HG03139 (cell line): Measurements from ENCODE around the gene ANKRD27.
"Not testable (repeated sequence)": the region's sequence is repeated elsewhere in the genome, so short reads cannot be mapped to it uniquely, and the experiment has no call there.

Source experiments
- ATAC-seq: cut with Tn5 transposase; IDR thresholded peaks from one replicate; pipeline ENCODE4 v1.9.1; 2021; ENCODE audit not compliant: unreplicated experiment

ANKRD27 gene

DNA sequence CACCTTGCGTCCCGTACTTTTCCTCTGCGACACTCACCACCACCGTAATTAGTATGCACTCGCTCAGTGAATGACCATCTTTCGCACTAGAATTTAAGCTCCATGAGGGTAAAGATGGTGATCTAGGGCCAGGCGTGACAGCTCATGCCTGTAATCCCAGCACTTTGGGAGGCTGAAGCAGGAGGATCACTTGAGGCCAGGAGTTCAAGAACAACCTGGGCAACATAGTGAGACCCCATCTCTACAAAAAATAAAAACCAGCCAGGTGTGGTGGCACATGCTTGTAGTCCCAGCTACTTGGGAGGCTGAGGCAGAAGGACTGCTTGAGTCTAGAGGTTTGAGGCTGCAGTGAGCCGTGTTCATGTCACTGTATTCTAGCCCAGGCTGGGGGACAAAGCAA lies 18.6 kb downstream of the ANKRD27 start:
- ATAC-seq = not testable (repeated sequence)

GRCh38 chr19:32653599-32653915 lies 21.4 kb downstream of the ANKRD27 start:
- no peak for ATAC-seq

- no peak for ATAC-seq
These were observed 21.9 kb downstream of the ANKRD27 start for GRCh38 chr19:32652894-32653598.

GRCh38 chr19:32652331-32652730 lies 22.6 kb downstream of the ANKRD27 start:
- not testable (repeated sequence) for ATAC-seq

DNA sequence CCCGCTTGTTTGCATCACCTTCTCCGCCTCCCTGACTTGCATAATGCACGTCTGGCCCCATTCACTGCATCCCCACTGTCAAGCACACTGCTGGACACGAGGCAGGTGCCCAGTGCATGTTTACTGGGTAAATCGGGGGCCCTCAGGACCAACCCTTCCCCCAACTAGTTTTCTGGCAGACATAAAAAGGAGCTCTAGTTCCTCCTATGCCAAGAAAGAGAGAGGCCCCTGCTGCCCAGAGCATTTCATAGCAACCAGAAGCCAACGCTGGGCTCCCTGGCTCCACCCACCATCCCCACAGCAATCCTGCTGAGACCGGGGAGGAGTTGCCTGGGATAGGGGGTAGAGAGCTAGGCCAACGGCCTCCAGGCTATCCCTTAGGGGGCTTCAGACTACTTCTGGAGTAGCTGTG lies 23.2 kb downstream of the ANKRD27 start:
- ATAC-seq = no peak

- ATAC-seq = no peak
These were observed 24.3 kb downstream of the ANKRD27 start for GRCh38 chr19:32650671-32651070.

- ATAC-seq = no peak
These were observed 25.2 kb downstream of the ANKRD27 start for GRCh38 chr19:32649751-32650150.

- no peak for ATAC-seq
These were observed 27.6 kb downstream of the ANKRD27 start for GRCh38 chr19:32647361-32647760.

DNA sequence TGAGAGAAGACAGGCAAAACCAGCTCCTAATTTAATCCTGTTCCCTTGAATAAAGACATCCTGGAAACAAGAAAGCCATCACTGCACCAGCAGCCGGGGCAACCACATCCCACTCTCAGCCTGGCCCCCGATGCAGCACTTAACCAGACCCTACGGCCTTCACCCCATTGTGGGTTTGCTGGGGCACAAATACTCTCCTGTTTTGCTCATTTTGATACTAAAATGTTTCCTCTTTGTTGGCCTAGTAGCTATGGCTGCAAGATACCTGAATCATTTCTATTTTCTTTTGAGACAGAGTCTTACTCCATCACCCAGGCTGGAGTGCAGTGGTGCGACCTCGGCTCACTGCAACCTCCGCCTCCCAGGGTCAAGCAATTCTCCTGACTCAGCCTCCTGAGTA lies 28.4 kb downstream of the ANKRD27 start:
- no peak for ATAC-seq

DNA sequence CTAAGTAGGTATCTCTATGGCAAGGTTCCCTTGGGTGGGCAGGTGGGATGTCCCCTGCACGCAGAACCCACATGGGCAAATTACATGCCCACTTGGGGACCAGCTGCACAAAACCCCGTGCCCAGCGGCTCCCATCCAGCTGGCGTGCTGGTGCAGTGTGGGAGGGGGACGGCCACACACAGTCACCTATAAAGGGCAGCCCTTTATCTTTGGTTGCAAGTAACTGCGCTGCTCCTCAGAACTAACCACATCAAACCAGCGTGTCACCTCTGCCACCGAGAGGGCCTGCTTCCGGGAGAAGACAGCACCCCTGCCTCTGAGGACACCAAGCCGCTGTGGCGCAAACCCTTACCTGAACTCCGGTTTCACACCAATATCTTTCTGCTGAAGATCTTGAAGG lies 32.2 kb downstream of the ANKRD27 start:
- no peak for ATAC-seq

GRCh38 chr19:32638625-32639024 lies 36.4 kb downstream of the ANKRD27 start:
- ATAC-seq = no peak

GRCh38 chr19:32637480-32637879 lies 37.5 kb downstream of the ANKRD27 start:
- no peak for ATAC-seq

- no peak for ATAC-seq
These were observed 43.6 kb downstream of the ANKRD27 start for GRCh38 chr19:32631381-32631780.

GRCh38 chr19:32630338-32630737 lies 44.6 kb downstream of the ANKRD27 start:
- ATAC-seq = no peak

- ATAC-seq = no peak
These were observed 47.2 kb downstream of the ANKRD27 start for GRCh38 chr19:32627714-32628270.

GRCh38 chr19:32626969-32627368 lies 48.0 kb downstream of the ANKRD27 start:
- ATAC-seq = no peak

DNA sequence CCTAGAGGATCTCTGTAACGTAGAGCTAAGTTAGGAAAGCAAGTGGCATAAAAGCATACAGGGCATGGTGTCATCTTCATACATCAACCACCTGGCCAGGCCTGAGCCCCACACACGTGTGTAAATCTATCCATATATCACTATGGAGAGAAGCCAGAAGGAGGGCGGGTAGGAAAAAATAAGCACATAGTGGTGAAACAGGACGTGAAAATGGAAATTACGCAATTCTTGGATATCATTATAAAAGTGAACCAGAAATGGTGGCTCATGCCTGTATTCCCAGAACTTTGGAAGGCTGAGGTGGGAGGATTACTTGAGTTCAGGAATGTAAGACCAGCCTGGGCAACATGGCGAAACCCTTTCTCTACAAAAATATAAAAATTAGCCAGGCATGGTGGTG lies 50.6 kb downstream of the ANKRD27 start:
- no peak for ATAC-seq

DNA sequence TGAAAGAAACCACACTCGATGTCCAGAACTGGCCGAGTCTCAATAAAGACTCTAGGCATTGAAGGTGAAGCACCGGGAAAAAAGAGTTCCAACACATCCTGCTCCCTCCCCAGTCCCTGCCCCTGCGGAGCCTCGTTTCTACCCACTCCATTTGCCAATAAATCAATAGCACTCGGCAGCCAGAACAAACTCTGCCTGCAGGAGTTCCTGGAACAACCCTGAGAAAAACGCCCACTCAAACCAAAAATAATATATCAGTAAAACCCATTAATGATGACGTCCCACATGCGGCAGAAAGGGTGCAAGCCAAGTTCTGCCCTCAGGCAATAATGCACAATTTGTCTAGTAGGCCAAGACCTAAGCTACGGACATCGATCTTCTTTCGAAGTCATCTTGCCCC lies 53.0 kb downstream of the ANKRD27 start:
- no peak for ATAC-seq

DNA sequence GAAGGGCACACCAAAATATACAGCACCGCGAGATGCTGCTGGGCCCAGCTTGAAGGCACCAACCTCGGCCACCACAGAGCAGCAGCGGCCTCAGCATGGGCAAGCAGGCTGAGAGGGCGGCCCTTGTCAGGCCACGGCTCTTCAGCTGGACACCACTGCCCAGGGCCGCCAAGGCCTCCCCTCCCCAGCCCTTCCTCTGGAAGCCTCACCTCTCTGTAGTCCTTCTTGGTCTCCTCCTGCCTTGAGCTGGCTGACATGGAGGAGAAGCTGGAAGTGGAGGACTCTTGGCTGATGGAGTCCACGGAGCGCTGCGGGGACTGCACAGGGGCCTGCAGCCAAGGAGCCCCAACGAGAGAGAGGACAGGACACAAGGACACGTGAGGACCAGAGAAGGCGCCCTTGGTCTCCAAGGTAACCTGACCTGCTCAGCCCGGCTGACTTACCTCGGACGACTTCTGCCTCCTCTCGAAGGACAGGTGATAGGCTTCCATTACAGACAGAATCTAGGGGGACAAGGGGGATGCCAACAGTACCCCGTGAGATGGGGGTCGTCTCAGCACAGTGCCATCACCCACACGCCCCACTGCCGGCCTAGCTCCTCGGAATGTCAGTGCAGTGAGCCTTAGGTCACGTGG lies 55.8 kb downstream of the ANKRD27 start:
- ATAC-seq = no peak

- no peak for ATAC-seq
These were observed 59.4 kb downstream of the ANKRD27 start for GRCh38 chr19:32615569-32615968.

DNA sequence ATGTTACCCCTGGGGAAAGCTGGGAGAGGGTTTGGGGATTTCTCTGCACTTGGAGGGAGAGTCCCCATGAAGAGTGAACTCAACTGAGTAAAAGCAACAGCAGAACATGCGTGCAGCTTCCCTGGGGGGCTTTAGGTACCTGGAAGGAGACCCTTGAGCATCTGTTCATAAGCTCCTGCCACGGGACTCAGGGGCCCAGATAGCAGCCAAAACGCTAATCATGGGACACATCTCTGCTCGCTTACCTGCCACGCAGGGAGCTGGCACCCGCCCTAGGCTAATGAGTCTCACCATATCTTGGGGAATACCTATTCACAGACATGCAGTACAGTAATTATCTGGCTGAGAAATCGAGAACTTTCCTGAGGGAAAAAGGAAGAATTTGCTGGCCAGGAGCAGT lies 60.1 kb downstream of the ANKRD27 start:
- ATAC-seq = no peak

GRCh38 chr19:32613008-32613407 lies 62.0 kb downstream of the ANKRD27 start:
- ATAC-seq = no peak

- ATAC-seq = no peak
These were observed 63.8 kb downstream of the ANKRD27 start for GRCh38 chr19:32611161-32611560.
